Stimulated activated CD8-positive, alpha-beta memory T cell treated with anti-CD3 and anti-CD28 coated beads, Interleukin-15, amount 100 ng/mL, for 1 hour (primary cell): Measurements from ENCODE around the gene VGF.
"Not testable (repeated sequence)": the region's sequence is repeated elsewhere in the genome, so short reads cannot be mapped to it uniquely, and the experiment has no call there.

Experiments used
- DNase-seq: peaks from one replicate; pipeline ENCODE4 v3.0.0-alpha.2; 2020; ENCODE audit warnings: low read depth

VGF gene

DNA sequence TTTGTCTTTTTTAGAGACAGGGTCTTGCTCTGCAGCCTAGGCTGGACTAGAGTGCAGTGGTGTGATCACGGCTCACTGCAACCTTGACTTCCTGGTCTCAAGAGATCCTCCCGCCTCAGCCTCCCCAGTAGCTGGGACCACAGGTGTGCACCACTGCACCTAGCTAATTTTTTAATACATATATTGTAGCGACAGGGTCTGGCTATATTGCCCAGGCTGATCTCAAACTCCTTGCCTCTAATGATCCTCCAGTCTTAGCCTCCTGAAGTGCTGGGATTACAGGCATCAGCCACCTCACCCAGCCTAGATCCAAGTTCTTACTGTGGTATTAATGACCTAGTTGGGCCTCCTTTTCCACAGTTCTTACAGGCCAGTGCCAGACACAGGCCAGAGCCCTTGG, 50.2 kb downstream of the VGF start:
- no peak for DNase-seq

DNA sequence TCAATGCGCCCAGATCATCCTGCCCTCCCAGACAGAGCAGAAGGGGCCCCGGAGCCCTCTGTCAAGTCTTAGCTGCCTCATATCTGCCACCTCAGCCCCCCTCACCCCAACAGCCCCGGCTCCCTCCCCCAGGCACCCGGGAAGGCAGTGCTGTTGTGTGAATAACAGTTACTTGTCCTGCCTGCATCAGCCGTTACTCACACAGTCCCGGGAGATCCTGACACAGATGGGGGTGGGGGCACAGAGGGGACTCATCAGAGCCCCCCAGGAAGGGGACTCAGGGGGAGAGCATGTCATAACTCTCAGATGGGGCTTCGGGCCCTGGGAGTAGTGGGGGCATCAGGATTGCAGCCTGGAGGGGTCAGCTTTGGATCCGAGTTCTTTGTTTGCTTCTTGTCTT, 50.9 kb downstream of the VGF start:
- no peak for DNase-seq

DNA sequence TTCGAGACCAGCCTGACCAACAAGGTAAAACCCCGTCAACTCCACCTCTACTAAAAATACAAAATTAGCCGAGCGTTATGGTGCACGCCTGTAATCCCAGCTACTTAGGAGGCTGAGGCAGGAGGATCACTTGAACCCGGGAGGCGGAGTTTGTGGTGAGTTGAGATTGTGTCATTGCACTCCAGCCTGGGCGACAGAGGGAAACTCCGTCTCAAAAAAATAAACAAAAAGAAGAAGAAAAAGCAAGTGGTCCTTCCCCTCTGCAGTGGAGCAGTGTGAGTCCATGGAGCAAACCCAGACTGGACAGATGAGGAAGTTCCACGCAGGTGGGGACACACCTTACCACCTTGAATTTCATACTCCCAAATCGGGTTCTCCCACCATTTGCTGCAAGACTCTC, 51.5 kb downstream of the VGF start:
- no peak for DNase-seq

DNA sequence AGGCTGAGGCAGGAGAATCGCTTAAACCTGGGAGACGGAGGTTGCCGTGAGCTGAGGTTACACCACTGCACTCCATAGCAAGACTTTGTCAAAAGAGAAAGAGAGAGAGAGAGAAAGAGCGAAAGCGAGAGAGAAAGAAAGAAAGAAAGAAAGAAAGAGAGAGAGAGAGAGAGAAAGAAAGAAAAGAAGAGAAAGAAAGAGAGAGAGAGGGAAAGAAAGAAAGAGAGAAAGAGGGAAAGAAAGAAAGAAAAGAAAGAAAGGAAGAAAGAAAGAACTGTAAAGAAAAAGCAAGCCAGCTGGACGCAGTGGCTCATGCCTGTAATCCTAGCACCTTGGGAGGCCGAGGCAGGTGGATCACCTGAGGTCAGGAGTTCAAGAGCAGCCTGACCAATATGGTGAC, 52.2 kb downstream of the VGF start:
- not testable (repeated sequence) for DNase-seq
